K562 (cell line): ENCODE data around the gene MATK. TPM values are rescaled to one million over a fixed set of nuclear protein-coding genes. Genes with fewer than 3 reads are reported as not detected.

Experiments used
- BACH1 ChIP-seq: fragments of 200-800 bp; sonication (Bioruptor generic); IDR thresholded peaks from 2 replicates; pipeline ENCODE4 v1.6.1; 2016; ENCODE audit warnings: missing genetic modification characterization, missing compliant biosample characterization
- E2F8 ChIP-seq: fragments of 450-650 bp; IDR thresholded peaks from 2 replicates; pipeline ENCODE4 v1.7.1; 2018; ENCODE audit warnings: mild to moderate bottlenecking, low read depth; ENCODE audit not compliant: partially characterized antibody
- KDM4B ChIP-seq, 2 experiments: fragments of 450-650 bp in 1 of 2; sonication (generic) in 1 of 2; IDR thresholded peaks; 2 replicates each; pipeline ENCODE4 v1.6.1; 2016 to 2017; ENCODE audit warnings: borderline replicate concordance in 2 of 2, antibody characterized with exemption in 1 of 2, low read depth in 1 of 2, mild to moderate bottlenecking in 1 of 2
- ZNF551 ChIP-seq: fragments of 250-450 bp; sonication (Bioruptor Pico); IDR thresholded peaks from 2 replicates; pipeline ENCODE4 v1.5.0; 2021; ENCODE audit warnings: mild to moderate bottlenecking, moderate library complexity
- ZNF561 ChIP-seq: fragments of 450-650 bp; formaldehyde crosslinking; conservative IDR thresholded peaks from 2 replicates; pipeline ENCODE4 v1.4.0; 2020; ENCODE audit warnings: mild to moderate bottlenecking, moderate library complexity
- polyA plus RNA-seq, 8 experiments: library from polyadenylated mRNA; depleted of rRNA in 4 of 8; stranded (reverse) in 5 of 8; unstranded in 3 of 8; fragments of >200 nt; fragmentation: Nextera tagmentation in 2 of 8; fragmentation: Illumina TruSeq in 1 of 8; extraction: Ambion mirVana in 2 of 8; extraction: Trizol in 1 of 8; gene quantifications; 2 replicates each; pipeline versions ENCODE4 v1.2.1 to v1.2.3, GENCODE V29; 2011 to 2014; ENCODE audit warnings: inconsistent platforms in 1 of 8, missing spikeins in 1 of 8
- total RNA-seq, 7 experiments: library from RNA; depleted of rRNA in 6 of 7; stranded (reverse); fragments of >200 nt in 6 of 7; fragmentation: Illumina TruSeq in 2 of 7; extraction: Trizol in 2 of 7; gene quantifications; 2 replicates each; pipeline versions ENCODE4 v1.2.1 to v1.2.3, GENCODE V29; 2011 to 2021; ENCODE audit warnings: low replicate concordance in 1 of 7

The MATK gene
- total and polyA plus RNA-seq, 9 of the 15 experiments (the other 6 are each of a cell fraction or from before 2014, with no cell fraction given) = 0.08 to 41.5 (median 21.4) TPM

DNA sequence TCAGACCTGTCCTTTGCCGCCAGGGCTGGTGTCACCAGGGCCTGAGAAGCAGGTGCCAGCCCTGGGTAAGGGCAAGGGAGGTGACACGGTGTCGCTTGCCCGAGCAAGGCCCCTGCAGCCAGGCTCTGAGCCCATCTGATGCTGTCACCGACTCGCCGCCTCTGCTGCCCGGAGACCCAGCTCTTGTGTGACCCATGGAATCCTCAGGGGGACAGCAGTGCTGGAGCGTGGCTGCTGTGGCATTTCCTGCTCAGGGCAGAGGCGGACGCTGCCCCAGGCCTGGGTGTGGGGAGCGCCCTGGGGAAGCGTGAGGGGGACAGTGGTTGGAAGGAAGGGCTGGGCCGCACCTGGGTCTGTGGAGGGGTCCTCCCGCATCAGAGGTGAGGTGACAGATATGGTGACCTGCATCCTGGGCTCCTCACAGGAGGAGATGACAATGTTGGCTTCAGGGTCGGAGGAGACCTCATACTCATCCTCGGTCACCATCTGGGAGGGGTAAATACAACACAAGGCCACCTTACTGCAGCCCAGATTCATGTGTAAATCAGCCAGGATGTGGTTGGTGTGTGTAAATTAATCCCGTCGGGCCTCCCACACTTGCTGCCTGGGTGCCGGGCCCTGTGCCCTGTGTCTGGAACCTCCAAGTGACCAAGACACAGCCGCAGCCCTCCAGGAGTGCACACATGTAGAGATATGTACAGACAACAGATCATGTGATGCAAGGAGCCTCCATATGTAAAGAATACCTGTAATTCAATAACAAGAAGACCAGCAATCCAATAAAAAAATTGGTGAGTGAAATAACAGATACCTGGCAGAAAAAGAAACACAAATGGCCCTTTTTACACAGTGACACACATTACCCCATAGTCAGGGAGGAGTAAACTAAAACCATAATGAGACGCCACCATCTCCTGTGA is 27.6 kb upstream of the MATK start (continued):
- TF ChIP-seq BACH1 (no peak), KDM4B (IDR thresholded peaks at IDR 0.05; ENCODE audit: borderline replicate concordance in 2 of 2, low read depth in 1 of 2) (no peak), ZNF561 (CRISPR knock-in tag) (no peak), E2F8 (no peak), ZNF551 (CRISPR knock-in tag) (no peak)
